ENCODE results near the gene MAP3K14.

The MAP3K14 gene

DNA sequence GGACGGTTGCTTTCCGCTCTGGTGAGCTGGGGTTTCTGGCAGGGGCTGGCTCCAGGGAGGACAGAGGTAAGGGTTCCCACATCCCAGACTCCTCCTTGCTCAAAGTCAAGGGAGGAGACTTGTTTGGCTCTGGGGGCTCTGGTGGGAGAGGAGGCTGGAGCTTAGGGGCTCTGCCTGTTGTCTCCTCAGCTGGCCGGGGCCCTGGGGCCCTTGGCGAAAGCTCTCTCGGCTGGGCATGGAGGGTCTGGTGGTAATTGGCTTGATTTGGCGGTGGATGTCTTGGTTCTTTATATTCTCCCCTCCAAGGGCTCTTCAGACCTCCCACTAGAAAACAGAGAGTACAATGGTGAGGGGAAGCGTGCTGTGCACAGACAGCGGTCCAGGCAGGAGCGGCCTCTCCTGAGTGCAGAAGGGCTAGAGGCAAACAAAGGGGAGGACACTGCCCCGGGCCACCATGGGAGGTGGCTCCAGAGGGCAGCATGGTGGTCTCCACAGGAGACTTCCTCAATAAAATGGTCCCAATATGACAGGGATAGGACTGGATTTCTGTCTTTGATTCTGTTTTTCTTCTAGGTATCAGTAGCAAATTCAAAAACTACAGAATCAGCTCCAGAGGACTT lies 49.3 kb downstream of the MAP3K14 start:
- DNase-seq (ENCODE audit: insufficient read length) = no peak

DNA sequence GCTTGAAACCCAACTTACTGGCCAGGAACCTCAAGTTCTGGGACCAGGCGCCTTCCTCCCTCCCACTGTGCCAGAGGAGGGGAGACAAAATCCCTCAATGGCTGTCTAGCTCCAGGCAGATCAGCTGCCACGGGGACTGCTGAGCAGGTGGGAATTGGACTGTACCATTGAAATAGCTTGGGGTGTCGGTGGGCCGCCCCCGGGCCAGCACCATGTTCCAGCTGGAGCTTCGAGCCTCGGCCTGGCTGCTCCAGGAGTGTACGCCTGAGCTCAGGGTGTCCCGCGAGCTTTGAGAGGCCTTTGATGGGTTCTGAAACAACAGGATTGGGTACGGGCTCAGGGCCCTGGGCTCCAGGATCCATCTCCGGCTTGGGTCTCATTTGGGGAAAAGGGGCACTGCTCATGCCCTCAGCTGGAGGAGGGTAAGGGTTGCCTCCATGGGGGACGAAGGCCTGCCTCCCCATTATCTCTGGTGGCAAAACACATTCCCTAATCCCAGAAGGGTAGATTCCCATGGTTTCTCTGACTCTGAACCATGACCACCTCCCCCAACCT lies 50.4 kb downstream of the MAP3K14 start:
- DNase-seq (ENCODE audit: insufficient read length) (no peak), FAIRE-seq (no peak)
- TF ChIP-seq TAF1 (IDR thresholded peaks at IDR 0.05; ENCODE audit: borderline replicate concordance, low read depth, low read length) = no peak
- TF ChIP-seq POLR2AphosphoS5 (IDR thresholded peaks at IDR 0.05; ENCODE audit: low read depth, low read length) = no peak
- no peak for TF ChIP-seq POLR2A (IDR thresholded peaks at IDR 0.05; ENCODE audit: low read depth, low read length)

More for the DNA sequence above, 49.3 kb downstream of the MAP3K14 start:
- FAIRE-seq = no peak
- TF ChIP-seq POLR2A (IDR thresholded peaks at IDR 0.05; ENCODE audit: low read depth, low read length) = no peak
- TF ChIP-seq POLR2AphosphoS5 (IDR thresholded peaks at IDR 0.05; ENCODE audit: low read depth, low read length) = no peak
- TF ChIP-seq TAF1 (IDR thresholded peaks at IDR 0.05; ENCODE audit: borderline replicate concordance, low read depth, low read length) = no peak

DNA sequence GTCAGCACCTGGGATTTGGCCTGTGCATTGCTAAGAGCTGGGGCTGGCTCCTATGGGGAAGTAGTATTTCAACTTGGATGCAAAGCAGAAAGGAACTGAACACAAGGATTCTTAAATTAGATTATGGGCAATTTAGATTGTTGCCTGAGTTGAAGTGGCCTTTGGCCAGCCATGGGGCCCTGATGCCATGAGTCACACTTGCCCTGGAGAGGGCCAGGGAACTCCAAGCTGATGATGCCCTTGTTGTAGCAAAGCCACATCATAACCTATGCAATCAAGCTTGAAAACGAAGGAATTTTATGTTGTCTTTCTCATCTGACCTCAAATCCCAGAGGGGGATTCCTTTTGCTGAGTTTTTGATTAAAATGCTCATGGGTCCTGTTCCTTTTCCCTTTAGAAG lies 51.0 kb downstream of the MAP3K14 start:
- no peak for DNase-seq (ENCODE audit: insufficient read length)
- no peak for FAIRE-seq

DNA sequence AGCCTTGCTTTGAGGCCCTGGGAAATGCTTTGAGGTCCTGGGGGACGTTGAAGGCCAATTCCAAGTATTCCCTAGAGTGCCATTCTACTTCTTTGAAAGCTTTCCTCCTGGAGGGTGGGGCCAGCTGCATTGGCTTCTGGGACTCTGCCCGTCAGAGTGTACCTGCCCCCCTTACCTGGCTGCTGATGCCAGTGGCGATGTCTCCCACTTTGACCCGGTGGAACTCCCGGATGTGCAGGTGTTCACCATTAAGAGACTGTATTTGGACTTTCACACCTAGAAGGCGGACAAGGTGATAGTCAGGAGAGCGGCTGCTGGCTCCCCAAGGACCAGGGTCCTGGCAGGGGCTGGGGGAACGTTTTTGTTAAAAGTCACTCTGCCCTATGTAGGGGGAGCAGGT lies 51.8 kb downstream of the MAP3K14 start:
- DNase-seq (ENCODE audit: insufficient read length) (no peak), FAIRE-seq (no peak)
- TF ChIP-seq TAF1 (IDR thresholded peaks at IDR 0.05; ENCODE audit: borderline replicate concordance, low read depth, low read length) = no peak
- TF ChIP-seq POLR2AphosphoS5 (IDR thresholded peaks at IDR 0.05; ENCODE audit: low read depth, low read length) = no peak
- no peak for TF ChIP-seq POLR2A (IDR thresholded peaks at IDR 0.05; ENCODE audit: low read depth, low read length)

More for the DNA sequence above, 51.0 kb downstream of the MAP3K14 start:
- no peak for TF ChIP-seq POLR2AphosphoS5 (IDR thresholded peaks at IDR 0.05; ENCODE audit: low read depth, low read length)

DNA sequence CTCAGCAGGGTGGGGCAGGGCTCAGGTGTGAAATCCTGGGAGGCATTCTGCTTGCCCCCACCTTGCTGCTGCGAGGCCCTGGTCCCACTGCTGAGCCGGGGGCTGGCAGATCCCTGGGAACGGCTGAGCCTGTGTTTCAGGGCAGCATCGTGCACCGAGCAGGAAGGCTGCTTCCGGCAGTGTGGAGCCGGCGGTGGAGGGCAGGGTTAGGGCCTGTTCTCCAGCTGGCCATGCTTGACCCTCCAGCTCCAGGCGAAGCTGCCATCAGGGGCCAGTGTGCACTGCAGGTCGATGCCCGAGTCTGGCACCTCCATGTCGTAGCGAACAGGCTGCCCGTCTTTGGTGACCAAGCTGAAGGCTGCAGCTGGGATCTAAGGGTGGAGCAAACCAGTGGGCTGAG lies 52.4 kb downstream of the MAP3K14 start:
- FAIRE-seq = no peak
- DNase-seq (ENCODE audit: insufficient read length) = no peak
- TF ChIP-seq POLR2A (IDR thresholded peaks at IDR 0.05; ENCODE audit: low read depth, low read length) (peak; percentile 21; the same call in 1 of the 2 replicates), TAF1 (IDR thresholded peaks at IDR 0.05; ENCODE audit: borderline replicate concordance, low read depth, low read length) (no peak), POLR2AphosphoS5 (IDR thresholded peaks at IDR 0.05; ENCODE audit: low read depth, low read length) (peak; percentile 37; the same call in 1 of the 2 replicates)

DNA sequence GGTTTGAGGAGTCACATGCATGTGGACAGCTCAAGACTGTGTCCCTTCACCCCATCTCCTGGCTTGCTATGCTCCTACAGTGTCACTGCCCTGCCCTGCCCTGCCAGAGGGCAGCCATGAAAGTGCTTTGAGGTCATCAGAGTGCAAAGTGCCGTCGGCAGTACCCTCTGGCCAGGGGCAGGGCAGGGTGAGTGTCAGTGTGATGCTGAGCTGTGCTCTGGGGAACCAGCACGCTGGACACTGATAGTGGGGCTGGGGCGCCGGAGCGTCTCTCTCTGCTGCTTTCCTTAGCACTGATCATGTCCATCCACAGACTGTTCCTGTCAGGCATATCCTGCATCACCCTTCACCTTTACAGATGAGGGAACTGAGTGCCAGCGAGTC lies 53.4 kb downstream of the MAP3K14 start:
- TF ChIP-seq TAF1 (IDR thresholded peaks at IDR 0.05; ENCODE audit: borderline replicate concordance, low read depth, low read length) (no peak), POLR2A (IDR thresholded peaks at IDR 0.05; ENCODE audit: low read depth, low read length) (peak; percentile 33; the same call in 1 of the 2 replicates)
- FAIRE-seq = no peak
- DNase-seq (ENCODE audit: insufficient read length) = no peak

DNA sequence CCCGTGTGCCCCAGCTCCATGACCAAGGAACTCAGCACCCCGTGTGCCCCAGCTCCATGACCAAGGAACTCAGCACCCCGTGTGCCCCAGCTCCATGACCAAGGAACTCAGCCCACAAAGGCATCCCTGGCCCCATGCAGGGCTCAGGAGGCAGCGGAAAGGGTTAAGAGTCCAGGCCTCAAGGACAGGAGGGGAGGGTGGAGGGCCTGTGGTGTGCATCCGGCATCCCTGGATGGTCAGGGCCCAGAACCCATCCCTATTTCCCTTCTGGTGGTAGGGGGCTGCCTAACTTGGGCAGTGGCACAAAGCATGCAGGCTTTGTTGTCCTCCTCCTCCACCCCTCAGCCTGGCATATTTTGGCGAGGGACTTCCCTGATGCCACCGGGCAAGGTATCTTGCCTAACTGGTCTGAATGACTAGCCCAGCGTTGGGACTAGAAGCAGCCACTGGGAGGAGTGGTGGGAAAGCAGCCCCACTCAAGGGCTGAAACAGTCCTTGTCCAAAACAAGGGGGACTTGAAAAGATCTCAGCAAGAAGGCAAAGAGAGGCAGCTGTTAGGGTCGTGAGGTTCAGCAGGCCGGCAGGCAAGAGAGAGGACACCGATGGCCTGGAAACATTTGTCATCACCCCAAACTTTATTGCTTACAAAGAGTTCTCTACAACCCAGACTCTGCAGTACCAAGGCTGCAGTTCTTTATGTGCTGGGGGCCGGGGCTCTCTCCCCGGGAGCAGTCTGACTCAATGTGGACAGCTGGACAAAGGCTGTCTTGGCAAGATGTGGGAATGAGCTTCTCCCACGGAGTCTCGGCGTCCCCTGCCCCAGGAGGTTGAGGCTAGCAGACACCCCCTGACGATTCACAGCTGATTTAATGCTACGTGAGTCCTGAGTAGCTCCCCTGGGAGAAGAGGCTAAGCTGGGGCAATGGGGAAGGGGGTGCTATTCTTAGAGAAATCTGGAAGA lies 54.0 kb downstream of the MAP3K14 start:
- no peak for DNase-seq (ENCODE audit: insufficient read length)
- peak; percentile 32 for TF ChIP-seq POLR2AphosphoS5 (IDR thresholded peaks at IDR 0.05; ENCODE audit: low read depth, low read length)
- TF ChIP-seq POLR2A (IDR thresholded peaks at IDR 0.05; ENCODE audit: low read depth, low read length) = no peak
- no peak for FAIRE-seq

DNA sequence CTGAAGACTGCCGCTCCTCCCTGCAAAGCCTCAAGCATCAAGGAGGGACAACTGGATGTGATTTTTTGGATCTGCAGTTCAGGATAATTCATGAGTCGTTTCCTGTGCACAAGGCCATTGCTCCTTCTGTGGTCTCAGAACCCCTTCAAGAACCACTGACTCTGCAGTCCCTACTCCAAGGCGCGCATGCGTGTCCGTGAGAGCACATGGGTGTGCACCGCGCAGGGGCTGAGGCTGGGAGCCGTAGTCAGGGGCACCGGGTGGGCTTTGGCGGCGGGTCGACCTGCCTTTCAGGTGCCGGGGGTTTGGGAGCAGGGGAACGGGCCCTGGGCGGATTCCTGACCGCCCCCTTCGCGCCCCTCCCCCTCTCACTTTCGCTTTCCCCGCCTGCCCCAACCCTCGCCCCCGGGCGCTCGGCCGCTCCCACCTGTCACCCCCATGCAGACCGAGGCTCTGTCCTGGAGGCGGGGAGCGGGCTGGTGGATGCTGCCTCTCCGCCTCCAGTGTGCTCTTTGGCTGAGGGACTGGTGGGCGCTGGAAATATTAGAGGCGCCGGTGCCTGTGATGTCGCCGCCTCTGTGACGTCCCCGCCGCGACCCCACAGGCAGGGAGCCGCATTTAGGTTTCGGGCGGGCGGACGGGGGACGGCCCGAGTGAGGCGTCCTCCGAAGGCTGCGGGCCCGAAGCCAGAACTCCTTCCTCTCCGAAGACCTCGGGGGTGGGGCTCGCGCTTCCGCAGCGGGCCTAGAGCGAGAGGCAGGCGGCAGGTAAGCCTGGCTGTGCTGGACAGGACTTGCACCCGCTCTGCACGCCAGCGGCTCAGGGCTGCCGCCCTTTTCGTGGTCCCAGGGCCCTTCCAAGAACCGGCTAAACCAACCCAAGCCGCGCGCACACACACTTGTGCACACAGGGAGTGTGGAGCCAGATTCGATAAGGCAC lies 55.0 kb downstream of the MAP3K14 start, which contains the start of gene SPATA32:
SPATA32 (minus strand) TSS at position 518 of the 939 bp plus-strand sequence; CDS start at position 440, 78 bp downstream.
- DNase-seq (ENCODE audit: insufficient read length) = peak; percentile 80
- TF ChIP-seq POLR2A (IDR thresholded peaks at IDR 0.05; ENCODE audit: low read depth, low read length) = peak; percentile 41
- no peak for TF ChIP-seq POLR2AphosphoS5 (IDR thresholded peaks at IDR 0.05; ENCODE audit: low read depth, low read length)
- peak; percentile 88 for FAIRE-seq

DNA sequence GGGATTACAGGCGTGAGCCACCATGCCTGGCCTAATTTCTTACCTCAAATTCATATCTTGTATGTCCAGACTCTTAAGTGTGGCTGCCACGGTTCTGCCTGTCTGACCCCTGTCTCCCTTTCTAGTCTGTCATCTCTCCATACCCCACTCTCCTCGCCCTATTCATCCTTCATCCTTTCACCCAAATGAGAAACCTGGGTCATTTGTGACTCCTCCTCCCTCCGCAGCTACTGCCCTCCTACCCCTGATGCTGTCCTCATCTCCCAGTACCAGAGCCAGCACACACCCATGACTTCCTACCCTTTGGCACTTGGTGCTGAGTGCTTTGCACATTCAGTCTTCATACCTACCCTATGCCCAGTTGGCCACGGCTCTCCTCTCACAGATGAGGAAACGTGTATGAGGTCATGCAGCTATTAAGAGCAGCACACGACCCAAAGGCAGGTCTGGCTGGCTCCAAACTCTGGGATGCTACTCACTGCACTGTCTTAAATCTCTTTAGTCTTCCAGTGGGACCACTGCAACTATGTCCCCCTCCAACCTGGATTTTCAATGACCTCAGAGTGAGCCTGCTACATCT lies 56.5 kb downstream of the MAP3K14 start:
- FAIRE-seq (peak; percentile 80), DNase-seq (ENCODE audit: insufficient read length) (no peak)
- TF ChIP-seq POLR2A (IDR thresholded peaks at IDR 0.05; ENCODE audit: low read depth, low read length) (no peak), TAF1 (IDR thresholded peaks at IDR 0.05; ENCODE audit: borderline replicate concordance, low read depth, low read length) (no peak), POLR2AphosphoS5 (IDR thresholded peaks at IDR 0.05; ENCODE audit: low read depth, low read length) (no peak)

DNA sequence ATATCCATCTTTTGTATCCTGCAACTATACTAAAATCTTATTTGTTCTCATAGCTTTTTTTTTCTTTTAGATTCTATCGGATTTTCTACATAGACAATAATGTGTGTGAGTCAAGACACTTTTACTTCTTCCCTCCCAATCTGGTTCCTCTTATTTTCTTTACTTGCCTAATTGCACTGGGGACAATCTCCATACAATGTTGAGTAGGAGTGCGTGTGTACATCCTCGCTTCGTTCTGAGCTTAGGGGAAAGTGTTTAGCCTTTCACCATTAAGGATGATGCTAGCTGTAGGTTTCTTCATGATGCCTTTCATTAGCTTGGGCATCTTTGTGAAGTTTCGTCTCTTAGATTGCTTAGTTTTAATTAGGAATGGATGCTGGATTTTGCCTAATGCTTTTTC lies 57.8 kb downstream of the MAP3K14 start:
- FAIRE-seq (no peak), DNase-seq (ENCODE audit: insufficient read length) (no peak)
- TF ChIP-seq POLR2AphosphoS5 (IDR thresholded peaks at IDR 0.05; ENCODE audit: low read depth, low read length) = no peak
- no peak for TF ChIP-seq TAF1 (IDR thresholded peaks at IDR 0.05; ENCODE audit: borderline replicate concordance, low read depth, low read length)
- TF ChIP-seq POLR2A (IDR thresholded peaks at IDR 0.05; ENCODE audit: low read depth, low read length) = no peak

Data from GM12892 (cell line).